Measurements from ENCODE around the gene MEFV. TPM values are rescaled to one million over a fixed set of nuclear protein-coding genes. Genes with fewer than 3 reads are reported as not detected.

Gene MEFV
- total RNA-seq, 2 experiments from 2014 or later = not detected

- Mint-ChIP-seq H3K36me3 (ENCODE audit: low read depth) (peaks cover 71% of the 10 kb centered on the region), H3K27ac (no peak overlapping the region), H3K4me1 (ENCODE audit: low read depth) (no peaks in the 10 kb centered on the region), H3K9me3 (peaks cover 47% of the 10 kb centered on the region), H3K4me3 (no peak overlapping the region), H3K27me3 (no peaks in the 10 kb centered on the region)
- TF ChIP-seq, protein P1, sequence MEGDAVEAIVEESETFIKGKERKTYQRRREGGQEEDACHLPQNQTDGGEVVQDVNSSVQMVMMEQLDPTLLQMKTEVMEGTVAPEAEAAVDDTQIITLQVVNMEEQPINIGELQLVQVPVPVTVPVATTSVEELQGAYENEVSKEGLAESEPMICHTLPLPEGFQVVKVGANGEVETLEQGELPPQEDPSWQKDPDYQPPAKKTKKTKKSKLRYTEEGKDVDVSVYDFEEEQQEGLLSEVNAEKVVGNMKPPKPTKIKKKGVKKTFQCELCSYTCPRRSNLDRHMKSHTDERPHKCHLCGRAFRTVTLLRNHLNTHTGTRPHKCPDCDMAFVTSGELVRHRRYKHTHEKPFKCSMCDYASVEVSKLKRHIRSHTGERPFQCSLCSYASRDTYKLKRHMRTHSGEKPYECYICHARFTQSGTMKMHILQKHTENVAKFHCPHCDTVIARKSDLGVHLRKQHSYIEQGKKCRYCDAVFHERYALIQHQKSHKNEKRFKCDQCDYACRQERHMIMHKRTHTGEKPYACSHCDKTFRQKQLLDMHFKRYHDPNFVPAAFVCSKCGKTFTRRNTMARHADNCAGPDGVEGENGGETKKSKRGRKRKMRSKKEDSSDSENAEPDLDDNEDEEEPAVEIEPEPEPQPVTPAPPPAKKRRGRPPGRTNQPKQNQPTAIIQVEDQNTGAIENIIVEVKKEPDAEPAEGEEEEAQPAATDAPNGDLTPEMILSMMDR (IDR thresholded peaks at IDR 0.05) = no peak
- no peak for ATAC-seq
- no peak for DNase-seq
- ChIA-PET POLR2A (interaction anchor here (0.6 to 2.6 kb wide), 4 partner anchors 9 to 34 kb away, joined by 3 to 9 read pairs (median 5); partner anchors contain the start of gene ZNF200), CTCF (interaction anchor here (1.4 to 2.0 kb wide), 2 partner anchors 8 to 10 kb away, joined by 3 to 8 read pairs; no protein-coding TSS in a partner anchor)
- intact Hi-C loops (cut with micrococcal nuclease) = no loop called here
Observed at GRCh38 chr16:3223913-3224515, 32.4 kb downstream of the MEFV start.

- H3K27me3 Mint-ChIP-seq = no peaks in the 10 kb centered on the region
- no peak overlapping the region for H3K27ac Mint-ChIP-seq
- DNase-seq (no peak), ATAC-seq (no peak)
- peaks cover 52% of the 10 kb centered on the region for H3K9me3 Mint-ChIP-seq
- intact Hi-C loops (cut with micrococcal nuclease) = no loop called here
- peaks cover 15% of the 10 kb centered on the region for H3K4me1 Mint-ChIP-seq (ENCODE audit: low read depth)
- H3K36me3 Mint-ChIP-seq (ENCODE audit: low read depth) = peaks cover 58% of the 10 kb centered on the region
- H3K4me3 Mint-ChIP-seq = no peak overlapping the region
- CTCF ChIA-PET = no interaction called here
- TF ChIP-seq, protein P1 (IDR thresholded peaks at IDR 0.05) = no peak
- POLR2A ChIA-PET = interaction anchor here (0.7 to 1.5 kb wide), 2 partner anchors 13 to 14 kb away, joined by 4 to 7 read pairs; partner anchors contain the start of gene ZNF200
Observed at GRCh38 chr16:3220839-3221238, 35.6 kb downstream of the MEFV start.

DNA sequence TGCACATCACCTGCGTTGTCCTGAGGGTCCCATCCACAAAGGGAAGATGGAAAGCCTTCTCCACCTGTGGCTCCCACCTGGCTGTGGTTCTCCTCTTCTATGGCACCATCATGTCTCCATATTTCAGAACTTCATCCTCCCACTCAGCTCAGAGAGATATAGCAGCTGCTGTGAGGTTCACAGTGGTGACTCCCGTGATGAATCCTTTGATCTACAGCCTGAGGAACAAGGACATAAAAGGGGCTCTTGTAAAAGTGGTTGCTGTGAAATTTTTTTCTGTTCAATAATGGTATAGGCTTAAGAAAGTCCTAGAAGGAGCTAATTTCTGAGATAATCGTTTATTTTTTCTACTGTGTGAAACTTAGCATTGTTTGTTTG, 40.2 kb downstream of the MEFV start:
- ATAC-seq (peak; percentile 23), DNase-seq (peak; percentile 38)
- intact Hi-C loops (cut with micrococcal nuclease) = no loop called here
- CTCF ChIA-PET = interaction anchor here (1.1 to 1.7 kb wide), 2 partner anchors 9 to 185 kb away, joined by 4 read pairs; no protein-coding TSS in a partner anchor
- H3K4me1 Mint-ChIP-seq (ENCODE audit: low read depth) = peaks cover 35% of the 10 kb centered on the region
- peaks cover 32% of the 10 kb centered on the region for H3K9me3 Mint-ChIP-seq
- TF ChIP-seq, protein P1 (IDR thresholded peaks at IDR 0.05) = no peak
- peaks cover 36% of the 10 kb centered on the region for H3K36me3 Mint-ChIP-seq (ENCODE audit: low read depth)
- POLR2A ChIA-PET = interaction anchor here (0.9 to 2.0 kb wide), 5 partner anchors 19 to 187 kb away, joined by 3 to 10 read pairs (median 5); partner anchors contain the start of gene ZNF200
- H3K27ac Mint-ChIP-seq = peak overlapping the region; percentile 98
- no peaks in the 10 kb centered on the region for H3K27me3 Mint-ChIP-seq
- H3K4me3 Mint-ChIP-seq = peak overlapping the region; percentile 34

GRCh38 chr16:3215601-3216262, 40.7 kb downstream of the MEFV start:
- POLR2A ChIA-PET = interaction anchor here (0.7 to 2.0 kb wide), 6 partner anchors 19 to 188 kb away, joined by 3 to 10 read pairs (median 4); partner anchors contain the start of gene ZNF200
- intact Hi-C loops (cut with micrococcal nuclease) = no loop called here

More at GRCh38 chr16:3215601-3216262, 40.7 kb downstream of the MEFV start:
- ATAC-seq = peak; percentile 58
- H3K4me3 Mint-ChIP-seq = peak overlapping the region; percentile 34
- H3K4me1 Mint-ChIP-seq (ENCODE audit: low read depth) = peaks cover 35% of the 10 kb centered on the region
- no peaks in the 10 kb centered on the region for H3K27me3 Mint-ChIP-seq
- TF ChIP-seq, protein P1 (IDR thresholded peaks at IDR 0.05) = no peak
- peak; percentile 49 for DNase-seq
- CTCF ChIA-PET = interaction anchor here (1.1 to 1.7 kb wide), 2 partner anchors 10 to 184 kb away, joined by 4 read pairs; no protein-coding TSS in a partner anchor
- H3K27ac Mint-ChIP-seq = peak overlapping the region; percentile 98
- H3K36me3 Mint-ChIP-seq (ENCODE audit: low read depth) = peaks cover 32% of the 10 kb centered on the region
- H3K9me3 Mint-ChIP-seq = peaks cover 28% of the 10 kb centered on the region

All from activated CD8-positive, alpha-beta T cell treated with anti-CD3 and anti-CD28 coated beads for 36 hours (primary cell).